ENCODE data around the gene MAL.

DNA sequence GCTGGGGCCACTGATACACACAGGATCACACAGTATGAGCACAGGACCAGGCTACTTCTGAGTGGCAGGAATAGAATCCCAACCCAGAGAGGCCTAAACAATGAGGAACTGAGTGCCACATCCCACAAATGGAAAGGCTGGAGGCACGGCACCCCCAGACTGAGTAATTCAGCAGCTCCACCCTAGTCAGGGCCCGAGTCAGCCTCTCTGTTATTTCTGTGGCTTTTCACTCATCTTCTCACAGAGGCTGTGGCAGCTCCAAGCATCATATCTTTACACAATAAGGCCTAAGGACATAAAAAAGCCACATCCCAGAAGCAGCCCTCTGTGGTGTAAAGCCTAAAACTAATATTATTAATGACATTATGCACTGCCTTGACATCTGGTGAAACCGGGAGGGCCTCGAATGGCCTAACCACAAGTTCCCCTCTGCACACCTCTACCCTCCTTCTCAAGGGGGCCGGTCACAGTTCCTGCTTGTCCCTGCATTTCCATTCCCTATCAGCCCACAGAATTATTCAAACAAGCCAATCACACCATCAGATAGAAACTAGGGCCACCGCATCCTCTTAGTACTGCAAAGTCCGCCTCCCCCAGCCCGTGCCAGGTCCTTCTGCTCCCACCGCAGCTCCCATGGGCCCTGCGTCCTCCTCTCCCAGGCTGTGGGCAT, 12.5 kb upstream of the MAL start:
- TF ChIP-seq, protein P1, sequence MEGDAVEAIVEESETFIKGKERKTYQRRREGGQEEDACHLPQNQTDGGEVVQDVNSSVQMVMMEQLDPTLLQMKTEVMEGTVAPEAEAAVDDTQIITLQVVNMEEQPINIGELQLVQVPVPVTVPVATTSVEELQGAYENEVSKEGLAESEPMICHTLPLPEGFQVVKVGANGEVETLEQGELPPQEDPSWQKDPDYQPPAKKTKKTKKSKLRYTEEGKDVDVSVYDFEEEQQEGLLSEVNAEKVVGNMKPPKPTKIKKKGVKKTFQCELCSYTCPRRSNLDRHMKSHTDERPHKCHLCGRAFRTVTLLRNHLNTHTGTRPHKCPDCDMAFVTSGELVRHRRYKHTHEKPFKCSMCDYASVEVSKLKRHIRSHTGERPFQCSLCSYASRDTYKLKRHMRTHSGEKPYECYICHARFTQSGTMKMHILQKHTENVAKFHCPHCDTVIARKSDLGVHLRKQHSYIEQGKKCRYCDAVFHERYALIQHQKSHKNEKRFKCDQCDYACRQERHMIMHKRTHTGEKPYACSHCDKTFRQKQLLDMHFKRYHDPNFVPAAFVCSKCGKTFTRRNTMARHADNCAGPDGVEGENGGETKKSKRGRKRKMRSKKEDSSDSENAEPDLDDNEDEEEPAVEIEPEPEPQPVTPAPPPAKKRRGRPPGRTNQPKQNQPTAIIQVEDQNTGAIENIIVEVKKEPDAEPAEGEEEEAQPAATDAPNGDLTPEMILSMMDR (IDR thresholded peaks at IDR 0.05) = no peak
- TF ChIP-seq POLR2A (IDR thresholded peaks at IDR 0.05) = no peak

All from Peyer's patch (tissue), 4 donors.